Kidney epithelial cell (primary cell): ENCODE data around the gene POLK. TPM values are rescaled to one million over a fixed set of nuclear protein-coding genes. Genes with fewer than 3 reads are reported as not detected.
"Not testable (repeated sequence)": the region's sequence is repeated elsewhere in the genome, so short reads cannot be mapped to it uniquely, and the experiment has no call there.

Source experiments
- DNase-seq: peaks from one replicate; pipeline ENCODE4 v3.0.0-alpha.2; 2010; ENCODE audit warnings: low read depth
- H3K27me3 ChIP-seq: 2 replicates; pipeline ENCODE4 v1.6.0; 2011; ENCODE audit warnings: low read length; ENCODE audit not compliant: control insufficient read depth, insufficient read depth
- H3K36me3 ChIP-seq: 2 replicates; pipeline ENCODE4 v1.5.1; 2011; ENCODE audit warnings: low read length; ENCODE audit not compliant: control insufficient read depth, insufficient read depth
- H3K4me3 ChIP-seq: 2 replicates; pipeline ENCODE4 v1.5.1; 2011; ENCODE audit warnings: low read depth, mild to moderate bottlenecking, control low read depth, low read length
- total RNA-seq: library from RNA; depleted of rRNA; stranded (reverse); fragments of >200 nt; gene quantifications from 2 replicates; pipeline ENCODE4 v1.2.3, GENCODE V29; 2015
- TF ChIP-seq, protein P1 (sequence below): IDR thresholded peaks from 2 replicates; pipeline ENCODE4 v1.5.1; 2011; ENCODE audit warnings: mild to moderate bottlenecking, moderate library complexity, low read length, control low read depth, inconsistent platforms; ENCODE audit not compliant: insufficient read depth, poor library complexity, severe bottlenecking

The POLK gene
- total RNA-seq, 1 donor from 2014 or later: 18.6 TPM

DNA sequence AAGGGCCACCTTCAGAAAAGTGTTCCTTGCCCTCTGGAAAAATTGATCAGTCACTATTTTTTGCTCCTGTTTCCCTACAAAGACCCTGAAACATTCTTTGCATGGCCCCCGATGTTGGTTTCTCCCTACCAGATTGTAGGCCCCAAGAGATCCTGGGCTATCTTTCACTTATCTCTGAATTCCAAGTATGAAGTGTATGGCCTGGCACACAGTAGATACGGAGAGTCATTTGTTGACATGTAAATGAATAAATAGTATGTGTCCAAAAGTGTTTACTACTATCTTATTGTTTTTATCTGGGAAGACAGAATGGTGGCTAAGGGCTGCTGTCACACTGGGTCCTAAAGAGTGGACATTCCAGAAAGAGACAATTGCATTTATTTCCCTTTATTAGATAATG, 92.1 kb downstream of the POLK start:
- H3K36me3 ChIP-seq: no peaks in the 10 kb centered on the region
- no peak overlapping the region for H3K4me3 ChIP-seq
- DNase-seq: no peak
- TF ChIP-seq, protein P1, sequence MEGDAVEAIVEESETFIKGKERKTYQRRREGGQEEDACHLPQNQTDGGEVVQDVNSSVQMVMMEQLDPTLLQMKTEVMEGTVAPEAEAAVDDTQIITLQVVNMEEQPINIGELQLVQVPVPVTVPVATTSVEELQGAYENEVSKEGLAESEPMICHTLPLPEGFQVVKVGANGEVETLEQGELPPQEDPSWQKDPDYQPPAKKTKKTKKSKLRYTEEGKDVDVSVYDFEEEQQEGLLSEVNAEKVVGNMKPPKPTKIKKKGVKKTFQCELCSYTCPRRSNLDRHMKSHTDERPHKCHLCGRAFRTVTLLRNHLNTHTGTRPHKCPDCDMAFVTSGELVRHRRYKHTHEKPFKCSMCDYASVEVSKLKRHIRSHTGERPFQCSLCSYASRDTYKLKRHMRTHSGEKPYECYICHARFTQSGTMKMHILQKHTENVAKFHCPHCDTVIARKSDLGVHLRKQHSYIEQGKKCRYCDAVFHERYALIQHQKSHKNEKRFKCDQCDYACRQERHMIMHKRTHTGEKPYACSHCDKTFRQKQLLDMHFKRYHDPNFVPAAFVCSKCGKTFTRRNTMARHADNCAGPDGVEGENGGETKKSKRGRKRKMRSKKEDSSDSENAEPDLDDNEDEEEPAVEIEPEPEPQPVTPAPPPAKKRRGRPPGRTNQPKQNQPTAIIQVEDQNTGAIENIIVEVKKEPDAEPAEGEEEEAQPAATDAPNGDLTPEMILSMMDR: no peak
- H3K27me3 ChIP-seq: no peaks in the 10 kb centered on the region

DNA sequence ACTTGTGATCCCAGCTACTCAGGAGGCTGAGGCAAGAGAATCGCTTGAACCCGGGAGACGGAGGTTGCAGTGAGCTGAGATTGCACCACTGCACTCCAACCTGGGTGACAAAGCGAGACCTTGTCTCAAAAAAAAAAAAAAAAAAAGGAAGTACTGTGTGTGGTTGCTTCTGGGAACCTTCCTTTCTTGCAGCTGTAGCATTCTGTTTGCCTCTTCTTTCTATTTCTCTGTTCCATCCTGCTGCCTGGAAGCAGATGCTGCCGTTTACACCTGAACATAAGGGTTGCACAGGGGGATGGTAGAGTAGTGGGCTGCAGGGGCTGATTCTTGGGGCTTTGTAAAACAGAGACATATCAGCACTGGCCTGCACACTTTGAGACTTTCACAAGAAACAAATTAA, 95.7 kb downstream of the POLK start:
- not testable (repeated sequence) for H3K36me3 ChIP-seq, H3K4me3 ChIP-seq, DNase-seq, H3K27me3 ChIP-seq

DNA sequence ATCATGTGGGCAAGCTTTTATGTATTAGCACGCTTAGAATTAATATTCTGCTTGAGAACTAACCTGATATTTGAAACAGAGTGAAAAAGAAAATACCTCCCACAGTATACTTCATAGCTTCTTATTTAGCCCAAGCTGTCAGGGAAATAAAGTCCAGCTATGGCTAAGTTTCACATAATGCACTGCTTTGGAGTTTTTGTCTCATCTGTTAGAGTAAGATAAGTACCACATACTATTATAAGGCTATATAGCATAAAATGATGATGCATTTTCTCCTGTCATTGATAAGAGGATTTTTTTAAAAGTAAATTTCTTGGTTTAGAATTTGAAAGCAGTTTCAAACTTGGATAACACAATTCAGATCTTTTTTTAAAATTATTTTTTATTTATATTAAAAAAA, 97.2 kb downstream of the POLK start:
- Histone ChIP-seq H3K27me3 (no peaks in the 10 kb centered on the region), H3K4me3 (no peak overlapping the region), H3K36me3 (no peaks in the 10 kb centered on the region)
- DNase-seq: no peak
- TF ChIP-seq, protein P1: no peak

DNA sequence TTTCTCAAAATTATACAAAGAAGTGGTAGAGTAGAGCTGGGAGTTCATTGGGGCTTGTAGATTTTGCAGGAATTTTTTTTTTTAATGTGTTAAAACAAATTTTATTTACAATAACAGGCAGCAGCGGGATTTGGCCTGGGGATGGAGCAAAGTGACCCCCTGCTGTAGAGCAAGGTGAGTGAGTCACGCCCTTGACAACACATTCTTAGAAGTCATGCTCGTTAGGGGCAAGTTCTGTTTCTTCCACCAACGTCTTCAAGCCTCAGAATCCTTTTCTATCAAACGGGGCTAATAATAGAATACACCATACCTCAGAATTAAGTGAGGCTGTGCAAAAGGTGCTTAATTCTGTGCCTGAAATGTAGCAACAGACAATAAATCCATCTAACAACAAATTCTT, 98.5 kb downstream of the POLK start:
- no peaks in the 10 kb centered on the region for H3K36me3 ChIP-seq
- DNase-seq: no peak
- H3K27me3 ChIP-seq: no peaks in the 10 kb centered on the region
- TF ChIP-seq, protein P1: no peak
- no peak overlapping the region for H3K4me3 ChIP-seq

DNA sequence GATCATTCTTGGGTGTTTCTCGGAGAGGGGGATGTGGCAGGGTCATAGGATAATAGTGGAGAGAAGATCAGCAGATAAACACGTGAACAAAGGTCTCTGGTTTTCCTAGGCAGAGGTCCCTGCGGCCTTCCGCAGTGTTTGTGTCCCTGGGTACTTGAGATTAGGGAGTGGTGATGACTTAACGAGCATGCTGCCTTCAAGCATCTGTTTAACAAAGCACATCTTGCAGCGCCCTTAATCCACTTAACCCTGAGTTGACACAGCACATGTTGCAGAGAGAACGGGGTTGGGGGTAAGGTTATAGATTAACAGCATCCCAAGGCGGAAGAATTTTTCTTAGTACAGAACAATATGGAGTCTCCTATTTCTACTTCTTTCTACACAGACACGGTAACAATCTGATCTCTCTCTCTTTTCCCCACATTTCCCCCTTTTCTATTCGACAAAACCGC, 99.2 kb downstream of the POLK start:
- peak overlapping the region; percentile 54 for H3K4me3 ChIP-seq
- H3K36me3 ChIP-seq, H3K27me3 ChIP-seq, DNase-seq: not testable (repeated sequence)

DNA sequence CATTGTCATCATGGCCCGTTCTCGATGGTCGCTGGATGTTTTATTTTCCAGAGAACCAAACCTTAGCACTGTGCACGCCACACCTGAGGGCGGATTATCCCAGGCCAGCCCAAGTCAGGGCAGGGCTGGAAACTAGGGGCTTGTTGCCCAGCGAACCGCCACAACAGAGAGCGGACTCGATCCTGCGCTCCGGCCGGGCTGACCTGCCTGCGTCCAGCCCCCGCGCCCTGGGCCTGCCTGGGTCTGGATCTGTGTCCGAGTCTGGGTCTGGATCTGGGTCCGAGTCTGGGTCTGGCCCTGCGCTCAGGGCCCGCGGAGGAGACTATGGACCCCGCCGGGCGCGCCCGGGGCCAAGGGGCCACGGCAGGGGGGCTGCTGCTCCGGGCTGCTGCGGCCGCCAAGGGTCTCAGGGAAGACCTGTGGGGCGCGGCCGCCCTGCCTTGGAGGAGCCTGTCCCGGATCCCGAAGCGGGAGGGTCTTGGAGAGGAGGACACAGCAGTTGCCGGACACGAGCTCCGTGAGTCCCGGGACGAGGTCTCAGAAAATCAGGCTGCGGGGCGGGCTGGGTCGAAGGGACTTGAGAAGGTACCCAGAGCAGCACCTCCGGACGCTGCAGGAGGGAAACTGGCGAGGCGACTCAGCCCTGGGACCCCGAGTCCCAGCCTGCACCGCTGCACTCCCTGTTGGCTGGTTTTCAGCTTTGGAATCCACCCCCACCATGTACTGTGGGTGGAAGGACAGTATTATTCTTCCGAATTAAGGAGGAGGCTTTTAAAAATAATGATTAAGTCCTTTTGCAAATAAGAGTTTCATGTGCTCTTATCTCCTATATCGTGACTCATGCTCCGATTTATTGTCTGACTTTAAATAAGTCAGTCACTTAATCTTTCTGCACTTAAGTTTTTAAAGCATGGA, 99.9 kb downstream of the POLK start, which contains the start of gene ANKDD1B:
Gene ANKDD1B, plus strand, starts transcription at position 143 of the 915 bp plus-strand sequence. Its CDS starts 182 bp downstream, at position 325.
- no peaks in the 10 kb centered on the region for H3K36me3 ChIP-seq
- no peaks in the 10 kb centered on the region for H3K27me3 ChIP-seq
- peak within 1 kb of the TSS; percentile 54 for H3K4me3 ChIP-seq
- no peak for DNase-seq
- TF ChIP-seq, protein P1: no peak

DNA sequence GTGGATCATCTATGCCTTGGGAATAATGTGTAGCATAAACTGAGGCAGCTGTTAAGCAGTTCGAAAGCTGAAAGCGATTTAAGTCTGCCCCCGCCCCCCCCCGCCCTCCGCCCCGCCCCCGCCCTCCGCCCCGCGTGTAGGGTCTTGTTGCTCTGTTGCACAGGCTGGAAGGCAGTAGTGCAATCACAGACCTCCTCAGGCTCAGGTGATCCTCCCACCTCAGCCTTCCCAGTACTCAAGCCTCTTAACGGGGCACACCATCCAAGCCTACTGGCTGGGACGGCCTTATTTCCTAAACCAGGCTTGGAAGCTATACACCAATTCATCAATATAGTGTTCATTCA, 100.5 kb downstream of the POLK start:
- TF ChIP-seq, protein P1: no peak
- Histone ChIP-seq H3K4me3 (peak overlapping the region; percentile 54), H3K36me3 (no peaks in the 10 kb centered on the region), H3K27me3 (no peaks in the 10 kb centered on the region)
- DNase-seq: no peak
